Heart right ventricle (tissue), 16 donors: Measurements from ENCODE around the gene NUP155. TPM values are rescaled to one million over a fixed set of nuclear protein-coding genes. Genes with fewer than 3 reads are reported as not detected.
"Not testable (repeated sequence)": the region's sequence is repeated elsewhere in the genome, so short reads cannot be mapped to it uniquely, and the experiment has no call there.

ENCODE experiments used
- ATAC-seq, 8 donors: fragments of 200-7000 bp; cut with Tn5 transposase; one replicate each; pipeline ENCODE4 v1.9.1; 2020; ENCODE audit warnings: mild to moderate bottlenecking in 8 of 8, moderate library complexity in 8 of 8, moderate number of reproducible peaks in 1 of 8
- DNase-seq, 2 donors: peaks; one replicate each; pipeline ENCODE4 v3.0.0-alpha.2; 2020
- H3K27ac ChIP-seq, 10 donors: fragments of 200-600 bp; sonication (generic) in 2 of 10; one replicate each; pipeline versions ENCODE4 v1.5.0 to v1.8.0; 2020 to 2022; ENCODE audit warnings: mild to moderate bottlenecking in 3 of 10
- H3K27me3 ChIP-seq, 7 donors: fragments of 200-600 bp; one replicate each; pipeline ENCODE4 v1.8.0; 2021 to 2022; ENCODE audit warnings: mild to moderate bottlenecking in 2 of 7
- H3K36me3 ChIP-seq, 9 donors: fragments of 200-600 bp; sonication (generic) in 1 of 9; one replicate each; pipeline versions ENCODE4 v1.5.0 to v1.8.0; 2020 to 2022; ENCODE audit warnings: mild to moderate bottlenecking in 2 of 9
- H3K4me1 ChIP-seq, 9 donors: fragments of 200-600 bp; sonication (generic) in 1 of 9; one replicate each; pipeline versions ENCODE4 v1.5.0 to v1.8.0; 2020 to 2022; ENCODE audit warnings: mild to moderate bottlenecking in 4 of 9
- H3K4me3 ChIP-seq, 10 donors: fragments of 200-600 bp; sonication (generic) in 2 of 10; one replicate each; pipeline versions ENCODE4 v1.5.0 to v1.8.0; 2020 to 2022; ENCODE audit warnings: mild to moderate bottlenecking in 7 of 10, moderate library complexity in 2 of 10
- H3K9me3 ChIP-seq, 11 donors: fragments of 200-600 bp in 10 of 11; sonication (generic) in 2 of 11; one replicate each; pipeline versions ENCODE4 v1.5.0 to v1.8.0; 2013 to 2022; ENCODE audit warnings: mild to moderate bottlenecking in 2 of 11, control low read depth in 1 of 11, moderate library complexity in 1 of 11
- WGBS, 2 donors: extraction: QIAGEN DNeasy Blood & Tissue Kit; methylation state at CpG; one replicate each; pipeline ENCODE4 v1.1.7; 2013; ENCODE audit warnings: inconsistent platforms in 1 of 2; 5-methylcytosine and 5-hydroxymethylcytosine counted together
- intact Hi-C, 10 donors: fragments of 100-400 bp; cut with DNase I; formaldehyde crosslinking; loops; one replicate each; pipeline versions ENCODE4 v1.11.1 to v1.14.2; 2022
- long read RNA-seq, 3 donors: library from polyadenylated mRNA; unstranded; transcript quantifications; one replicate each; pipeline ENCODE4 v2.0.0, GENCODE V29; 2020 to 2021
- polyA plus RNA-seq, 2 donors: library from polyadenylated mRNA; stranded (reverse); fragments of 200-250 nt; gene quantifications; one replicate each; pipeline ENCODE4 v1.2.3, GENCODE V29; 2013
- total RNA-seq, 10 donors: library from RNA; stranded (reverse); fragmentation: NEBNext Ultra II Directional in 3 of 10; extraction: Animal tissue kit (Norgen Biotek cat#: 25700) in 3 of 10; gene quantifications; one replicate each; pipeline versions ENCODE4 v1.2.1 to v1.2.4, GENCODE V29; 2021 to 2023
- TF ChIP-seq, protein P1 (sequence below), 9 donors: fragments of 200-600 bp; sonication (generic) in 2 of 9; IDR thresholded peaks; one replicate each; pipeline versions ENCODE4 v1.5.0 to v1.8.0; 2021 to 2022; ENCODE audit warnings: antibody characterized with exemption in 9 of 9, mild to moderate bottlenecking in 5 of 9, moderate library complexity in 1 of 9
- donor health status: Arrhythmogenic right ventricular cardiomyopathy.
- donor health status: ischemic (EF 13 %, LVEDD 7.1; RV severe dilation, severe dysfunction).
- donor health status: healthy with polysubstance abuse.
- donor health status: DM: no; HTN: yes; CAD: no.
- donor health status: DM: no; HTN: no; CAD: no.
- donor health status: ischemic (EF 25% LVEDD 6.9; RV normal size, moderate dysfunction).
- donor health status: ischemic (EF 25% LVEDD 5.7; RV mildly dilated, moderate dysfunction).
- donor health status: healthy.
- donor health status: DM: yes; HTN: yes; CAD: no.
- donor health status: Ischemic cardiomyopathy.
- donor health status: ischemic (EF 35%, LVEDD 5.7; RV mildly dilated, moderate dysfunction).
- donor health status: nonischemic (EF 11% LVEDD 7.7; RV severe dilation, severe dysfunction).
- donor health status: DM: yes; HTN: yes; CAD: no.
- donor health status: PGD.
- donor health status: ischemic (EF 29% LVEDD 5.4; RV normal size, mild dysfunction).
- donor health status: nonischemic (EF 23%, LVEDD 6.1; RV moderate dilation, normal function).

The NUP155 gene
- total RNA-seq = 10 to 100 TPM; 10.4 to 16.0 (median 13.9) TPM
- 1 to 10 TPM; 2.2 to 4.2 TPM for polyA plus RNA-seq
- long read RNA-seq, donor 1, full-length matches to known transcripts = 14 of 20 reads
- long read RNA-seq, donor 1, partial matches to known transcripts = 4 of 20 reads
- long read RNA-seq, donor 1, other reads (novel, unspliced or antisense) = 2 of 20 reads
- long read RNA-seq, donor 2, full-length matches to known transcripts = 9 of 13 reads
- long read RNA-seq, donor 2, partial matches to known transcripts = 4 of 13 reads
- long read RNA-seq, donor 2, other reads (novel, unspliced or antisense) = 0 of 13 reads
- long read RNA-seq, donor 3, full-length matches to known transcripts = 13 of 28 reads
- long read RNA-seq, donor 3, partial matches to known transcripts = 7 of 28 reads
- long read RNA-seq, donor 3, other reads (novel, unspliced or antisense) = 8 of 28 reads

GRCh38 chr5:37370864-37371726, at the start of gene NUP155:
TSS of gene NUP155 (minus strand) at chr5:37371106. CDS start at chr5:37370977, 129 bp downstream.
- TF ChIP-seq, protein P1, sequence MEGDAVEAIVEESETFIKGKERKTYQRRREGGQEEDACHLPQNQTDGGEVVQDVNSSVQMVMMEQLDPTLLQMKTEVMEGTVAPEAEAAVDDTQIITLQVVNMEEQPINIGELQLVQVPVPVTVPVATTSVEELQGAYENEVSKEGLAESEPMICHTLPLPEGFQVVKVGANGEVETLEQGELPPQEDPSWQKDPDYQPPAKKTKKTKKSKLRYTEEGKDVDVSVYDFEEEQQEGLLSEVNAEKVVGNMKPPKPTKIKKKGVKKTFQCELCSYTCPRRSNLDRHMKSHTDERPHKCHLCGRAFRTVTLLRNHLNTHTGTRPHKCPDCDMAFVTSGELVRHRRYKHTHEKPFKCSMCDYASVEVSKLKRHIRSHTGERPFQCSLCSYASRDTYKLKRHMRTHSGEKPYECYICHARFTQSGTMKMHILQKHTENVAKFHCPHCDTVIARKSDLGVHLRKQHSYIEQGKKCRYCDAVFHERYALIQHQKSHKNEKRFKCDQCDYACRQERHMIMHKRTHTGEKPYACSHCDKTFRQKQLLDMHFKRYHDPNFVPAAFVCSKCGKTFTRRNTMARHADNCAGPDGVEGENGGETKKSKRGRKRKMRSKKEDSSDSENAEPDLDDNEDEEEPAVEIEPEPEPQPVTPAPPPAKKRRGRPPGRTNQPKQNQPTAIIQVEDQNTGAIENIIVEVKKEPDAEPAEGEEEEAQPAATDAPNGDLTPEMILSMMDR (IDR thresholded peaks at IDR 0.05) = peak in 1 of 9 donors; percentile 1
- H3K27me3 ChIP-seq = no peaks in the 10 kb centered on the region
- intact Hi-C loops = no loop called here
- peaks cover 0 to 7% (median 0%) of the 10 kb centered on the region in 9 donors for H3K36me3 ChIP-seq
- peak; percentile 87 to 95 for DNase-seq
- peak; percentile 98 to 99 (median 99) for ATAC-seq
- WGBS, 2 donors = 1 to 2% methylated on average over 49 of the region's 49 CpGs
- H3K27ac ChIP-seq = peak within 1 kb of the TSS; percentile 51 to 90 (median 82)
- H3K4me3 ChIP-seq = peak within 1 kb of the TSS; percentile 50 to 95 (median 78)
- peaks cover 12 to 33% (median 29%) of the 10 kb centered on the region in 9 donors for H3K4me1 ChIP-seq
- H3K9me3 ChIP-seq = no peaks in the 10 kb centered on the region

DNA sequence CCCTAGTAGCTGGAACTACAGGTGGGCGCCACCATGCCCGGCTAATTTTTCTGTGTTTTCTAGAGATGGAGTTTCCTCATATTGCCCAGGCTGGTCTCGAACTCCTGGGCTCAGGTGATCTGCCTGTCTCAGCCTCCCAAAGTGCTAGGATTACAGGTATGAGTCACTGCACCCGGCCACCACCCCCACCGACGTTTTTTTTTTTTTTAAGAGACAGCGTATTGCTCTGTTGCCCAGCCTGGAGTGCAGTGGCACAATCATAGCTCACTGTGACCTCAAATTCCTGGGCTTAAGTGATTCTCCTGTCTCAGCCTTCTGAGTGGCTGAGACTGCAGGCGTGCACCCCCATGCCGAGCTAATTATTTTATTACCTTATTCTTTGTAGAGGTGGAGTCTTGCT, 46.4 kb upstream of the NUP155 start:
- TF ChIP-seq, protein P1 (IDR thresholded peaks at IDR 0.05) = no peak

GRCh38 chr5:37415456-37415855, 44.5 kb upstream of the NUP155 start:
- not testable (repeated sequence) for H3K27me3 ChIP-seq, H3K27ac ChIP-seq, H3K9me3 ChIP-seq, H3K4me3 ChIP-seq, DNase-seq, ATAC-seq, H3K4me1 ChIP-seq
- H3K36me3 ChIP-seq = peaks cover 0 to 59% (median 3%) of the 10 kb centered on the region in 9 donors
- 100% methylated on average over 2 of the region's 33 CpGs; no CpG with 5 or more reads in 1 of the 2 donors for WGBS, 2 donors
- intact Hi-C loops = loop anchor here in 5 of 10 donors (10.0 kb wide), 2 partner anchors 419 to 779 kb away; no protein-coding TSS in a partner anchor

More for the DNA sequence above, 46.4 kb upstream of the NUP155 start:
- Histone ChIP-seq H3K27me3 (no peaks in the 10 kb centered on the region), H3K27ac (no peak overlapping the region), H3K4me1 (no peaks in the 10 kb centered on the region), H3K9me3 (no peaks in the 10 kb centered on the region), H3K36me3 (peaks cover 0 to 60% (median 0%) of the 10 kb centered on the region in 9 donors), H3K4me3 (no peak overlapping the region)
- DNase-seq (no peak), ATAC-seq (no peak)
- intact Hi-C loops = loop anchor here in 5 of 10 donors (10.0 kb wide), 2 partner anchors 417 to 777 kb away; no protein-coding TSS in a partner anchor
- 95 to 96% methylated on average over 9 of the region's 9 CpGs for WGBS, 2 donors

DNA sequence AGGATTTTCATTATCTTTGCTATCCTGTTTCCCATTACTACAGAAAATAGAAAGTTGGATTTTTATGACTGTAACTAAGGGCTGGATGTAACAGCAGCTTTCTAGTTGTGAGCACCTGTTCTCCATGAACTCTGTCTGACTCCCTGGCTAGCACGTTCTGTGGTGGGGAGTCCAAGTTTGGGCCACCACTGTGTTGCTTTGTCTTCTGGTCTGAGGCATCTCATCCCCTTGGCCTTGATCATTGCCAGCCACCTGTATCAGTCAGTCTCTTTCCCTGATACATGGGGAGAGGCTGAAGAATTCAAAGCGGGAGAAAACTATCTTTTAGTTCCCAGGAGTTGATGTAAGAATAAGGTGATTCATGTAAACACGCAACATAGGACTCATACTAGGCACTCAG, 41.6 kb upstream of the NUP155 start:
- H3K27me3 ChIP-seq = no peaks in the 10 kb centered on the region
- H3K4me1 ChIP-seq = no peaks in the 10 kb centered on the region
- no peak for ATAC-seq
- H3K27ac ChIP-seq = no peak overlapping the region
- TF ChIP-seq, protein P1 (IDR thresholded peaks at IDR 0.05) = no peak
- H3K4me3 ChIP-seq = no peak overlapping the region
- peaks cover 0 to 63% (median 10%) of the 10 kb centered on the region in 9 donors for H3K36me3 ChIP-seq
- intact Hi-C loops = loop anchor here in 9 of 10 donors (5.0 to 10.0 kb wide), 3 partner anchors 422 to 782 kb away; no protein-coding TSS in a partner anchor
- 88 to 91% methylated on average over 3 of the region's 3 CpGs for WGBS, 2 donors
- H3K9me3 ChIP-seq = no peaks in the 10 kb centered on the region
- no peak for DNase-seq
